ENCODE results near the gene ABCB6.

GRCh38 chr2:219221957-219222518 is 3.3 kb upstream of the ABCB6 start:
- TF ChIP-seq EZH2 (IDR thresholded peaks at IDR 0.05; ENCODE audit: low read length, missing control alignments) (no peak), CTCF (conservative IDR thresholded peaks at IDR 0.05 in 1 of 2, IDR thresholded peaks at IDR 0.05 in 1 of 2; ENCODE audit: low read depth in 1 of 2, low read length in 2 of 2) (no peak)

Data from fibroblast of lung (primary cell).